Measurements from ENCODE around the gene RAB5A. TPM values are rescaled to one million over a fixed set of nuclear protein-coding genes. Genes with fewer than 3 reads are reported as not detected.

RAB5A gene
- total RNA-seq, 2 donors from 2014 or later, result 40.4 to 87.1 TPM

DNA sequence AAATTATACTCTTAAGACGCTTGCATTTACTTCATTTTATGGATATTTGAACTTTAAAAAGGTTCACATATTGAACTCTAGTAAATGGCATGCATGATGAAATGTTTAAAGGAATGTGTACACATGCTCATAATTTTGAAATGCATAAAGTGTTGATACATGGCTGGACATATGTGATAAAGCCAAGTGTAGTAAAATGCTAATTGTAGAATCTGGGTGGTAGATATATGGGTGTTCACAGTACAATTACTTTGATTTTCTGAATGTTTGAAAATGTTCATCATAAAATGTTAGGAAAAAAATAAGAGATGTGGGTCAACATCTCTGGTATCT lies 8.6 kb upstream of the RAB5A start:
- H3K27me3 ChIP-seq, result no peaks in the 10 kb centered on the region
- no peak for DNase-seq
- H3K36me3 ChIP-seq, result no peaks in the 10 kb centered on the region
- H3K4me3 ChIP-seq, result no peak overlapping the region
- no peak overlapping the region for H3K27ac ChIP-seq
- H3K4me1 ChIP-seq, result no peaks in the 10 kb centered on the region
- TF ChIP-seq, protein P1, sequence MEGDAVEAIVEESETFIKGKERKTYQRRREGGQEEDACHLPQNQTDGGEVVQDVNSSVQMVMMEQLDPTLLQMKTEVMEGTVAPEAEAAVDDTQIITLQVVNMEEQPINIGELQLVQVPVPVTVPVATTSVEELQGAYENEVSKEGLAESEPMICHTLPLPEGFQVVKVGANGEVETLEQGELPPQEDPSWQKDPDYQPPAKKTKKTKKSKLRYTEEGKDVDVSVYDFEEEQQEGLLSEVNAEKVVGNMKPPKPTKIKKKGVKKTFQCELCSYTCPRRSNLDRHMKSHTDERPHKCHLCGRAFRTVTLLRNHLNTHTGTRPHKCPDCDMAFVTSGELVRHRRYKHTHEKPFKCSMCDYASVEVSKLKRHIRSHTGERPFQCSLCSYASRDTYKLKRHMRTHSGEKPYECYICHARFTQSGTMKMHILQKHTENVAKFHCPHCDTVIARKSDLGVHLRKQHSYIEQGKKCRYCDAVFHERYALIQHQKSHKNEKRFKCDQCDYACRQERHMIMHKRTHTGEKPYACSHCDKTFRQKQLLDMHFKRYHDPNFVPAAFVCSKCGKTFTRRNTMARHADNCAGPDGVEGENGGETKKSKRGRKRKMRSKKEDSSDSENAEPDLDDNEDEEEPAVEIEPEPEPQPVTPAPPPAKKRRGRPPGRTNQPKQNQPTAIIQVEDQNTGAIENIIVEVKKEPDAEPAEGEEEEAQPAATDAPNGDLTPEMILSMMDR (IDR thresholded peaks at IDR 0.05), result no peak
- H3K9ac ChIP-seq (ENCODE audit: low read depth in 2 of 2, low read length in 2 of 2), result no peak overlapping the region
- intact Hi-C loops (cut with DNase I), result no loop called here
- H3K9me3 ChIP-seq, result no peaks in the 10 kb centered on the region

DNA sequence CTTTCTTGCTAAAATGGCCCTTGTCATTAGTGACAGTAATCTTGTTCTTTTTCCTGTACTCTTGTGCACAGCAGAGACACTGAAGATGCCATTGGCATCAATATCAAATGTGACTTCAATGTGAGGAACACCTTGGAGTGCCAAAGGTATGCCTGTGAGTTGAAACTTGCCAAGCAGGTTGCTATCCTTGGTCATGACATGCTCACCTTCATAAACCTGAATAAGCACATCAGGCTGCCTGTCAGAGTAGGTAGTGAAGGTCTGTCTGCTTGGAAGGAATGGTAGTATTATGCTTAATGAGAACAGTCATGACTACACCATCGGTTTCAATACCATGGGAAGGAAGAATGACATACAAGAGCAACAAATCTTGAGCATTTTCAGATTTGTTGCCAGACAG lies 6.3 kb upstream of the RAB5A start:
- H3K27ac ChIP-seq, result no peak overlapping the region
- TF ChIP-seq, protein P1 (IDR thresholded peaks at IDR 0.05), result no peak
- DNase-seq, result no peak
- H3K9ac ChIP-seq (ENCODE audit: low read depth in 2 of 2, low read length in 2 of 2), result no peak overlapping the region
- H3K4me1 ChIP-seq, result no peaks in the 10 kb centered on the region
- no peaks in the 10 kb centered on the region for H3K27me3 ChIP-seq
- no peak overlapping the region for H3K4me3 ChIP-seq
- H3K36me3 ChIP-seq, result no peaks in the 10 kb centered on the region
- intact Hi-C loops (cut with DNase I), result loop anchor here (5.0 kb wide), 1 partner anchor 43 kb away; no protein-coding TSS in a partner anchor
- H3K9me3 ChIP-seq, result no peaks in the 10 kb centered on the region

DNA sequence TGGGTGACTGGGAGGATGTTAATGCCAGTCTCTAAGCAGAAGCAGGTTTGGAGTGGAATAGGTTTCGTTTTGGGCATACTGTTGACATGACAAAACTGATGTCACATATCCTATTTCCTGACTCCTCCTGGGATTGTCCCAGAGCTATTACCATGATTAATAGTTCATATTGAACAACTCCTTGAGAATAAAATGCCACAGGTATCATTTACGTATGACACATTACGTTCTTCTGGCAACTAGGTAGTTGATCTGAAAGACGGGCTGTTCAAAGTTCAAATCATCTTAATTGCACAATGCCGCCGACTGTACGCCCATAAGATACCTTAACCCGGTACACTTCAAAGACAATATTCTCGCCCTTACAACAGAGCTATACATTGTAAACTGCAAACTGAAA lies 1.4 kb upstream of the RAB5A start:
- peak overlapping the region in 1 of 2 donors; percentile 98 for H3K9ac ChIP-seq (ENCODE audit: low read depth in 2 of 2, low read length in 2 of 2)
- no peaks in the 10 kb centered on the region for H3K9me3 ChIP-seq

DNA sequence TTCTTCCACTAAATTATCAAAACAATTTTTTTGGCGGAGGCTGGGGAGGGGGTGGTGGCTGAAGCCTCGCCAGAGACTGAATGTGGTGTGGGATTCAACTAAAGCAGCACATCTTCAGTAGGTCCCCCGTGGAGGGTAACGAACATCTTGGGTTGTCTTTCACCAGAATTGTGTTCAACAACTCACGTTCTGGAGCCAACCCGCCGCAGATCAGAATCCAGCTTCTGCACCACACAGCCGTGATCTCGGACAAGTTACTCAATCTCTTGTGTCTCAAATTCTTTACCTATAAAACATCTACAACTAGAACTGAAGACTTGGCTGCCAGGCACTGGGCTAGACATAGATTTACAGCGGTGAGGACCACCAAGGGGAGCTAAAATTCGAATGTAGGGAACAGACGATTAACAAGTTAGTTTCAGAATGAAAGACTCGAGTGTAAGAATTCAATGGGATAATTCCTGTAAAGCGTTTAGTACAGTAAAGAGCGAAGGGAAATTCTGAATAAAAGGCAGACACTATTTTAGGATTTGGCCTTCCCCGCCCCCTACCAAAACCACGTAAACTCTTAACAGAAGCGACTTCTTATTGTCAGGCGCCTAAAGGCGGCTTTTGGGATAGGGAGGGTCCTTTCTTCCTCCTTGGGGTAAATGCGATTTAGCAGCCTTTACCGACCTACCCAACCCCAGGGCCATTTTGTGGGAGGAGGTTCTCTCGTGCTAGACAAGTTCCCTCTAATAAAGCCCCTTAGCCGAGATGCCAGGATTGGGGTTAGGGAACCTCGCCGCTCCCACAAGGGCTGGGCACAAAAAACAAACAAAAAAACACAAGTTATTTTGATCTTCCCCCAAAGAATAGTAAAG lies 697 bp upstream of the RAB5A start:
- peak overlapping the region; percentile 99 for H3K27ac ChIP-seq
- H3K9ac ChIP-seq (ENCODE audit: low read depth in 2 of 2, low read length in 2 of 2), result peak overlapping the region; percentile 73 to 98
- intact Hi-C loops (cut with DNase I), result loop anchor here (5.0 kb wide), 2 partner anchors 96 to 241 kb away; partner anchors contain the start of genes KAT2B and SGO1
- H3K4me3 ChIP-seq, result peak overlapping the region; percentile 88
- H3K9me3 ChIP-seq, result no peaks in the 10 kb centered on the region
- H3K36me3 ChIP-seq, result no peaks in the 10 kb centered on the region
- peak; percentile 51 for DNase-seq
- peaks cover 7% of the 10 kb centered on the region for H3K4me1 ChIP-seq
- TF ChIP-seq, protein P1 (IDR thresholded peaks at IDR 0.05), result no peak
- H3K27me3 ChIP-seq, result no peaks in the 10 kb centered on the region

More for the DNA sequence above, 1.4 kb upstream of the RAB5A start:
- Histone ChIP-seq H3K4me1 (peaks cover 7% of the 10 kb centered on the region), H3K4me3 (peak overlapping the region; percentile 88), H3K27me3 (no peaks in the 10 kb centered on the region), H3K36me3 (no peaks in the 10 kb centered on the region), H3K27ac (peak overlapping the region; percentile 99)
- TF ChIP-seq, protein P1 (IDR thresholded peaks at IDR 0.05), result no peak
- intact Hi-C loops (cut with DNase I), result loop anchor here (5.0 kb wide), 2 partner anchors 97 to 242 kb away; partner anchors contain the start of genes KAT2B and SGO1
- DNase-seq, result peak; percentile 60

DNA sequence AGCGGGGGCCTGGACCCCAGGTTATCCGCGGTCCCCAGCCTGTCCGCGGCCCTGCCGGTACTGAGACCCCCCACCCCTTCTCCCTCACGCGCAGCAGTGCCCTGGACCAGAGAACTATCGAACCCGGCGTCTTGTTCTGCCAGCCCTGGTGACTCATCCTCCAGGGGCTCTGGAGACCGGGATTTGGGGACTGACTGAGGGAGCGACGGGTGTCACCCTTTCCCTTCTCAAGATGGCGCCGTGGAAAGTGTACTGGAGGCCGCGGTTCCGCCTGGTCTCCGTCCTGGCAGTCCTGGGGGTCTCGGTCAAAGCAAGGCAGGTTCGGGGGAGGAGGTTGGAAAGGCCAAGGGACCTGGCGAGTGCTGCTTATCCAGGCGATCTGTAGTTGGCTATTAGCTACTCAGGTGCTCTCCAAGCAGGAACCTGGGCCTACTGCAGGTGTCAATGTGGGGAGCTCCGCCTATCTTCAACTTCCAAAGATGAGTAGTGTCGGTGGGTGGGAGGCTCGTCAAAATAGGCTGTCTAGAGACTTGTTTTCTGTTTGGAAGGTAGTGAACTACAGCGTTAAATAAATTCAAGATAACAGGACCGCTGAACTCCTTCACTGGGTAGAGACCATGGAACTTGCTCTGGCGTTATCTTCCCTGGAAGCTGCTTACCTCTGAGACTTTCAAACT lies 790 bp downstream of the RAB5A start:
- Histone ChIP-seq H3K4me1 (peaks cover 7% of the 10 kb centered on the region), H3K9ac (ENCODE audit: low read depth in 2 of 2, low read length in 2 of 2) (peak overlapping the region; percentile 98 to 99), H3K4me3 (peak overlapping the region; percentile 88), H3K27ac (peak overlapping the region; percentile 99), H3K9me3 (no peaks in the 10 kb centered on the region), H3K27me3 (no peaks in the 10 kb centered on the region), H3K36me3 (no peaks in the 10 kb centered on the region)
- TF ChIP-seq, protein P1 (IDR thresholded peaks at IDR 0.05), result no peak
- DNase-seq, result peak; percentile 71
- intact Hi-C loops (cut with DNase I), result loop anchor here (5.0 kb wide), 2 partner anchors 95 to 240 kb away; partner anchors contain the start of genes KAT2B and SGO1
